Right atrium auricular region (tissue), 2 donors: ENCODE measurements around the gene JDP2. TPM values are rescaled to one million over a fixed set of nuclear protein-coding genes. Genes with fewer than 3 reads are reported as not detected.

ENCODE experiments used
- DNase-seq: peaks from one replicate; pipeline ENCODE4 v3.0.0-alpha.2; 2019; ENCODE audit warnings: low spot score
- H3K27ac ChIP-seq, 2 donors: fragments of 200-600 bp; sonication (generic); 1 replicate in 1 of 2; 2 replicates in 1 of 2; pipeline ENCODE4 v1.5.1; 2016 to 2019
- H3K27me3 ChIP-seq, 2 donors: fragments of 200-600 bp; sonication (generic); one replicate each; pipeline versions ENCODE4 v1.5.1 to v1.6.0; 2017 to 2019
- H3K36me3 ChIP-seq: fragments of 200-600 bp; sonication (generic); one replicate; pipeline ENCODE4 v1.5.1; 2016
- H3K4me1 ChIP-seq, 2 donors: fragments of 200-600 bp; sonication (generic); one replicate each; pipeline versions ENCODE4 v1.5.1 to v1.6.0; 2017 to 2019
- H3K4me3 ChIP-seq, 2 donors: fragments of 200-600 bp; sonication (generic); 1 replicate in 1 of 2; 2 replicates in 1 of 2; pipeline ENCODE4 v1.5.1; 2017 to 2019; ENCODE audit warnings: mild to moderate bottlenecking in 1 of 2, moderate library complexity in 1 of 2
- H3K9me3 ChIP-seq, 2 donors: fragments of 200-600 bp; sonication (generic); one replicate each; pipeline ENCODE4 v1.5.1; 2019
- CTCF ChIP-seq, 2 donors: fragments of 200-600 bp; sonication (generic); IDR thresholded peaks; one replicate each; pipeline ENCODE4 v1.5.1; 2019; ENCODE audit warnings: antibody characterized with exemption in 2 of 2
- total RNA-seq, 2 donors: library from RNA; depleted of rRNA; stranded (reverse); fragments of >200 nt; gene quantifications; one replicate each; pipeline ENCODE4 v1.1.0, GENCODE V29; 2016

JDP2 gene
- total RNA-seq, 2 donors from 2014 or later: 46.1 to 67.4 TPM

GRCh38 chr14:75482366-75482765, 54.5 kb downstream of the JDP2 start:
- no peak for DNase-seq
- no peak for TF ChIP-seq CTCF (IDR thresholded peaks at IDR 0.05)
- Histone ChIP-seq H3K36me3 (no peaks in the 10 kb centered on the region), H3K27ac (no peak overlapping the region), H3K27me3 (no peaks in the 10 kb centered on the region), H3K4me3 (no peak overlapping the region), H3K9me3 (no peaks in the 10 kb centered on the region), H3K4me1 (peaks cover 0 to 5% of the 10 kb centered on the region in 2 donors)

DNA sequence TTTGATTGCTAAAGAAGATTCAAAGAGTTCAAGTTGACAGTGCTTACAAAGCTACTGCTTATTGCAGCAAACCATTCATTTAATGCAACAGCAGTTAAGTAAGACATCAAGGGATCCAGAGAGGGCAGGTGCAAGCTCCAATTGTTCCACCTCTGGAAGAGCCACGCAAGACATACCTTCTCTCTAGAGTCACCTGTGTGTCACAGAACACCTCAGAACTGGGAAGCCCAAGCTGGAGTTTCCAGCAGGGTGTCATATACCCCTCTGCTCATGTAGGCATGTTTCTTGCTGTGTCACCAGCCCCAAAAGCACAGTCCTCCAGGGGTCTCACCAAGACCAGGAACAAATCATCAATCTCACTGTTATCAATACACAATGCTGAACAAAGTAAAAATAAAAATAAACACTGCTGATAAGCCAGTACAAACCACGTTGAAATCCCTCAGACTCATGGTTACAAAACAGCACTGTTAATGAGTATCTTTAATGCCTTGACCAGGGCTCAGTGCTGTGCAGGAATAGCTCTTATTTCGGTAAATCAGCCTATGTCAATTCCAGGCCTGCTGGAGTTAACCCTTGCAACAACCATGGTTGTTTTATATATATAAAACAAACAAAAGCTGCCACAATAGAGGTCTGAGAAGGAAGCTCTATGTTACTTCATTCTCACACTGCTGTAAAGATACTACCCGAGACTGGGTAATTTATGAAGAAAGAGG, 57.0 kb downstream of the JDP2 start:
- peaks cover 0 to 5% of the 10 kb centered on the region in 2 donors for H3K4me1 ChIP-seq
- no peaks in the 10 kb centered on the region for H3K36me3 ChIP-seq
- H3K27me3 ChIP-seq: no peaks in the 10 kb centered on the region
- DNase-seq: no peak
- no peak overlapping the region for H3K4me3 ChIP-seq
- no peak overlapping the region for H3K27ac ChIP-seq
- H3K9me3 ChIP-seq: no peaks in the 10 kb centered on the region
- no peak for TF ChIP-seq CTCF (IDR thresholded peaks at IDR 0.05)

- no peaks in the 10 kb centered on the region for H3K36me3 ChIP-seq
- H3K27me3 ChIP-seq: no peaks in the 10 kb centered on the region
- no peak overlapping the region for H3K4me3 ChIP-seq
- no peaks in the 10 kb centered on the region for H3K9me3 ChIP-seq
- no peaks in the 10 kb centered on the region for H3K4me1 ChIP-seq
- H3K27ac ChIP-seq: no peak overlapping the region
- no peak for TF ChIP-seq CTCF (IDR thresholded peaks at IDR 0.05)
- no peak for DNase-seq
Observed at GRCh38 chr14:75486318-75486717, 58.5 kb downstream of the JDP2 start.

GRCh38 chr14:75487155-75487671, 59.4 kb downstream of the JDP2 start:
- no peaks in the 10 kb centered on the region for H3K36me3 ChIP-seq
- no peak overlapping the region for H3K27ac ChIP-seq
- TF ChIP-seq CTCF (IDR thresholded peaks at IDR 0.05): no peak
- H3K4me3 ChIP-seq: no peak overlapping the region
- no peaks in the 10 kb centered on the region for H3K27me3 ChIP-seq
- H3K4me1 ChIP-seq: no peaks in the 10 kb centered on the region
- no peak for DNase-seq
- H3K9me3 ChIP-seq: no peaks in the 10 kb centered on the region

DNA sequence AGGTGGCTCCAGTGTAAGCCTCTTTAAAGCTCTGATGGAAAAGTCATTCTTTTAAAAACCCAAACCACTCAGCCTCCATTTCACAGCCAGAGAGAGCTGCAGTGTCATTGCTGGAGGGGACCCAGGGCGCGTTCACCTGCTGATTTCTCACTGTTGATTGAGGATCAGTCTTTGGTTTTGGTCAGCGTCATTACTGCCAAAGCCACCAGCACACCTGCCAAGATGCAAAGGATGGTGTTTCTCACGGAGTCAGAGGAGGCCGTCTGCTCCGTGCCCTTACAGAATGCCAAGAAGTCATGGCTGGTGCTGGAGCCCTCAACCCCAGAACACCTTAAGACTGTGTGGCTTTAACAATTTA, 61.6 kb downstream of the JDP2 start:
- DNase-seq: peak; percentile 30
- Histone ChIP-seq H3K36me3 (no peaks in the 10 kb centered on the region), H3K27me3 (no peaks in the 10 kb centered on the region)

More for the DNA sequence above, 61.6 kb downstream of the JDP2 start:
- H3K4me3 ChIP-seq: no peak overlapping the region
- H3K4me1 ChIP-seq: no peaks in the 10 kb centered on the region
- no peak for TF ChIP-seq CTCF (IDR thresholded peaks at IDR 0.05)
- no peak overlapping the region for H3K27ac ChIP-seq
- H3K9me3 ChIP-seq: no peaks in the 10 kb centered on the region
